Glomerular visceral epithelial cell (primary cell): ENCODE measurements around the gene IL17RB.

Experiments
- DNase-seq: peaks from one replicate; pipeline ENCODE4 v3.0.0-alpha.2; 2016; ENCODE audit errors: extremely low spot score

Gene IL17RB

DNA sequence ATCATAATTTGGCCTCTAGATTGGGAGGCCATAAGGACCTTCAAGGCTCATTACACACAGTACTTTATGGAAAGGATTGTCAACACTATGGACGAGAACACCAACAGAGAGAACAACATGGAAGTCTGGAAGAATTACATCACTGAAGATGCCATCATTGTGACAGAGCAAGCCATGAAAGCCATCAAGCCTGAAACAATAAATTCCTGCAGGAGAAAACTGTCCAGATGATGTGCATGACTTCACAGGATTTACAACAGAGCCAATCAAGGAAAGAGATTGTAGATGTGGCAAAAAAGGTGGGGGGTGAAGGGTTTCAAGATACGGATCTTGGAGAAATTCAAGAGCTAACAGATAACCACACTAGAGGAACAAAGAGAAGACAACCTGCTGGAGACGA, 15.9 kb downstream of the IL17RB start:
- DNase-seq, result no peak

DNA sequence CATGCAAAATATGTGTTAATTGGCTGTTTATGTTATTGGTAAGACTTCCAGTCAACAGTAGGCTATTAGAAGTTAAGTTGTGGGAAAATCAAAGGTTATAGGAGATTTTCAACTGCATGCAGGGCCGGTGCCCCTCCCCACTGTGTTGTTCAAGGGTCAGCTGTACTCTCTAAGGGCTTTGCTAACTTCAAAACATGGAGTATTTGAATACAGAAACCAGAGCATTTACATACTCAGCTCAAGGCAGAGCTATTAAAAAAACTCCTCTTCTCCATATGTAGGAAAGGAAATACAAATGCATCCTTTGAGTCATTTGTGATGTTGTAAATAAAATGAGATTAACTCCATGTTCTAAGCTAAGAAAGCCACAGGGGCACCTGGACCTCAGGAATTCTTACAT, 16.8 kb downstream of the IL17RB start:
- DNase-seq, result no peak

- DNase-seq, result no peak
Measured at GRCh38 chr3:53865732-53866499, 19.5 kb downstream of the IL17RB start.

- no peak for DNase-seq
Measured at GRCh38 chr3:53880396-53881345, 34.3 kb downstream of the IL17RB start.

DNA sequence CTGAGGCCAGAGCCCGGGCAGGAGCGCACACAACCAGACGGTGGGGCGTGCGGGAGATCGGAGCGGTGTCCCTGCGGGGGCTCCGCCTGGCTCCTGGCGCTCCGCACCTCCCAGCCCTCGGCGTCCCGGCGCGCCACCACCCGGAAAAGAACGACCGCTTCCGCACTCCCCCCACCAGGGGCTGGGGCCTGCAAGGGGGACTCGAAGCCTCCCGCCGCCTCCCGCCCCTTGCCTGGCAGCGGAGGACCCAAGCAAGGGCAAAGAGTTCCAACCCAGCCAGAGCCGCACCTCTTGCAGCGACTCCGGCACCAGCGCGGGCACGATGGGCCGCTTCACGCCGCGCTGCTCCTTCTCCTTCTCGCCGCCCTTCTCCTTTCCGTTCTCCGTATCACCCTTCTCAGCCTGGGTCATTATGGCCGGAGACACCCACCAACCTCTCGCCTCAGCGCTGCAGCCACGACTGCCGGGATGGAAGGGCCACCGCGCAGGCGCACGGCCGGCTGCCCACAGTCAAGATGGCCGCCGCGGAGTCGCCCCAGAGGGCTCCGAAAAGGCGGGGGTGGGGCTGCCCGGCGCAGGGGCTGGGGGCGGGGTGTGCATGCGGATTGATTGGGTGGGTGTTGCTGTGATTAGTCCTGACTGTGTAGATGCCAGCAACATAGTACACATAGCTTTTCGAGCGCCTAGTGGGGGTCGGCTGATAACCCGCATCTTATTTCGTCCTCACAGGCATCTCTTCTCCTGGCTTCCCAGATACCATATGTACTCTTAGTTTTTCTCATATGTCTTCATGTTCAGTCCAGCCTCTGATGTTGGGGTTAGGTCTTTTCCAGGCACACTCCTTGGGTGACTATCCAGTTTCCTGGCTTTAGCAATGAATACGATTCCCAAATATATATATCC, 35.6 kb downstream of the IL17RB start, which contains the start of gene ACTR8:
Gene ACTR8, minus strand, starts transcription at position 462 of the 903 bp plus-strand sequence. Its CDS starts 51 bp downstream, at position 411.
- DNase-seq, result peak; percentile 85

DNA sequence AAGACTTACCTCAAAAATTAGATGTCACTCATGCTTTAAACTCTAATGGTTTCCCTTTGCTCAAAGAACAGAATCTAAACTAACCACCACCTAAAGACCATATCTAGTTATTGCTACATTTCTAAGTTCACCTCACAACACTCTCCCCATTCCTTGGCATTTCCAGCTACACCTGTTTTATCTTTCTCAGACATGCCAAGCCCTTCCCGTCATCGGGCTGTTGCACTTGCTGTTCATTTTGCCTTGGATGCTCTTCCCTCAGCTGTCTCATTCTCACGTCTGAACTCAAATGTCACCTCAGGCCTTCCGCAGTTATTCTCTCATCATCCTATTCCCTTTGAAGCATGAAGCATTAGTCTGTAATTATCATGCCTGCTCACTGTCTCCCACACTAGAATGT, 36.6 kb downstream of the IL17RB start:
- no peak for DNase-seq

- no peak for DNase-seq
Measured at GRCh38 chr3:53884623-53885022, 38.3 kb downstream of the IL17RB start.

GRCh38 chr3:53885239-53885638, 38.9 kb downstream of the IL17RB start:
- peak; percentile 29 for DNase-seq

DNA sequence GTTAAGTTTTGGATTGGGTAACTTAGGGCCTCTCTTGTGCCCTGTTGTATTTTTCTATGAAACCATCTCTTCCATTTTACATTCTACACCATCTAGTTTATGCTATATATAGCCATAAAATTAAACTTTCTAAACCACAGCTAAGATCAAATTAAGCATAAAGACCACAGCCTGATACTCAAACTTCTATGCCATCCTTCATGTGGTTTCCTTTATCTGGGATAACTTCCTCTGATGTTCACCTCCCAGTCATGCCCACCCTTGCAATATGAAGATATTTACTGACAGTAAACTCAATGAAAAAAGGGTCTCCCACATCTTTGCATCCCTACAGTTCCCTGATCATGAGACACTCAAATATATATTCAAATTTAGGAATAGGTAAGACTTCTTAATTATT, 41.1 kb downstream of the IL17RB start:
- no peak for DNase-seq

- no peak for DNase-seq
Measured at GRCh38 chr3:53888232-53888631, 41.9 kb downstream of the IL17RB start.

- DNase-seq, result peak; percentile 28
Measured at GRCh38 chr3:53890726-53891475, 44.5 kb downstream of the IL17RB start.

DNA sequence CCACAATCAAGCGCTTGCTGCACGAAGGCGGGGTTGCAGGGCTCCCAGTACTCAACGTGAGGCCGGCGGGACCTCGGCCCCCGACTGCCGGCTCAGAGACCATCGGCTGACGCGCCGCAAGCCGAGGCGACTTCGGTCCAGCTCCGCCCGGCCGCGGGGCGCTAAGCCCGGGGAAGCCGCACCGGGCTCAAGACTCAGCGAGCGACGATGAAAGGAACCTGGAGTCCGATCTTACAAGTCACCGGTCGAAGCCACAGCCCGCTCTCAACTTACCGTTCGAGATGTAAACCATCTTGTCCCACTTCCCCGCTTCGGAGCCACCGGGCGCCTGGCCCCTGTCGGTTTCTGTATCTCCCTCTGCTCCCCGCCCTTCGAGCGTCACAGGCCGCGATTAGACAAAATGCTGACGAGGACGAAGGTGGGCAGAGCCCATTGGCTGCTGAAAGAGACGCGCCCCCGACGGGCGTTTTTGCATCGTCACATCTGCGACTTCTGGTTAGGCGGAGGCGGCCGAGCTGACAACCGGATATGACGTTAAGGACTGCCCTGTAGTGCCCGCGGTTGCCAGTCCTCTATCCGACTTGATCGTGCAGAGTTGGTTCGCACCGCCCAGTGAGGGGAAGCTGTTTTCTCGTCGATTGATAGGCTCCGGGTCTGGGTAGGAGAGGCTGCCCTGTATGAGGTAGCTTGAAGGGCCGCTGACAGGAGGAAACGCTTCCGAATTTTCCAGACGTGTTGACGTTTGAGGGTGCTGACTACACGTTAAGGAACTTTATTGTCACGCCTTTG, 45.3 kb downstream of the IL17RB start, which contains the start of gene SELENOK:
Gene SELENOK, minus strand, starts transcription at position 363 of the 789 bp plus-strand sequence.
- DNase-seq, result peak; percentile 97

GRCh38 chr3:53892286-53892637, 45.9 kb downstream of the IL17RB start:
- no peak for DNase-seq

DNA sequence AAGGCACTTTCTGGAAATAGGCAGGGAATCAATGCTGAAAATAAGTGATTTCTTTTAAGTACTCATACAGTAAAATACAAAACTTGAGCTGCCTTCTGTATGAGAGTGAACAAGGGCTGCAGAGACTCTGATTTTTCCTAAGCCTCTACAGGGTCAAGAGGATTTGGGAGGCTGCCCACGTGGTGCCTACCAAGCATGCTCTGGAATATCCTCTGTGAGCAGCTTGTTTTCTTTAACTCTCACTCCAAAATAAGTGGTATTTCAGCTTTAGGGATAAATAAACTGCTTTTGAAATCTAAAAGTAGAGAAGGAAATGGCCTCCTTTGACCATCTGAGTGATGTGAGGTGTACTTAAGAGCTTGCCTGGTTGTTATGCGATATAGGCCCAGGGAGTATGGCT, 53.4 kb downstream of the IL17RB start:
- no peak for DNase-seq

DNA sequence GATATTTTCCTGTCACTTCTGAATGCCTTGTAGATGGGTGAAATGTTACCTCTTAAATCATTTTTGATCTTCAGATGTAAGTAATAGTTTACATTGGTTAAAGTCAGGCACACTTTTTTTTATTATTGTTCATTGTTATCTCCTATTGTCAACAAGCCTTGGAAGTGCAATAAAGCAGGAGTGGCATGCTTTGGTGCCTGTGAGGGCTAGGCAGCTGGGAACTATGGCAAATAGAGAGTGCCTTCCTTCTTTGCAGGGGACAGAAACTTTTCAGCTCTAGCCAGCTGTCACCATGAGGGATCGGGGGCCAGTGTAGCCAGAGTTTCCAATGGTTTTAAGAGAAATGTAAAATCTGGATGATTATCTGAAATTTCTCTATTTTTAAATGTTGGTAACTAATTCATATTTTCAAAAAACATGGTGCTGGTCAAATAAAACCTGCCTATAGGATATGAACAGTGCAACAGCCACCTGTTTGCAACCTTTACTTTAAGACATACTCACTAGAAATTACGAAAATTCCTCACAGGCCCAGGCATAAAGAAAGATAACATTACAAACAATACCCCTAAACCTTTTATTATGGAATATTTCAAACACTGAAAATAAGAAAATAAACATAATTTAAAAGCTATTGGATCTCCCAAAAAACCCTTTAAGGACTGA, 54.4 kb downstream of the IL17RB start:
- DNase-seq, result no peak

- DNase-seq, result no peak
Measured at GRCh38 chr3:53902067-53902466, 55.7 kb downstream of the IL17RB start.

DNA sequence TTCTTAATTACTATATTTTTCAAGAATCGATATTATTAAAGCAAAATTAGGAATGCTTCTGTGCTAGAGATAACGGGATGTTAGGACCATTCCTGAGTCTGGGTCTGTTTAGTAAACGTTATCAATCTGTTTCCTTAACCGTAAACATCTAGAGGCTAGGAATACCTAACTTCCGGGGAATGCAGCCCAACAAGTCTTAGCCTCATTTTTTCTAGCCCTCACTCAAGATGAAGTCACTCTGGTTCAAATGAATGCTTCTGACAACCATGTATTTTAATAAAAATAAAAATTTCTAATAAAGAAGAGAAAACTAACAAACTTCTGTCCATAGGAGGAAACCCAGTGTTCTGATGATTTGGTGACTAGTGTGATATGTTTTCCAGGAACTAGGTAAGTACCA, 56.3 kb downstream of the IL17RB start:
- DNase-seq, result no peak

DNA sequence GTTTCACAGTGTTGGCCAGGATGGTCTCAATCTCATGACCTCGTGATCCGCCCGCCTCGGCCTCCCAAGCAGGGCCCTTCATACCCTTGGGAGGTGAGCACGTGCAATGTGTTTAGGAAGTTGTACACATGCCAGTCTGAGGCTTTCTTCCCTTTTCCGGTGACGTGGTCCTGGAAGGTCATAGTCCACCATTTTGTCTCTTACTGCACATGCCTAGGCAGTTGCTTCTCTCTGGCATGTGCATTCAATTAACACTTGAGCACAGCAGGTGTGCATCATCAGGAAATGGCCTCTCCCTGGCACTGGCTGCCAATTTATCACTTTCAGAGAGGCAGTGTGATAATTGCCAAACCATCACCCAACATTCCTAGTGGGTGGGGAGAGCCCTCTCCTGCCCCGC, 67.0 kb downstream of the IL17RB start:
- no peak for DNase-seq
